ENCODE results near the gene PARS2. TPM values are rescaled to one million over a fixed set of nuclear protein-coding genes. Genes with fewer than 3 reads are reported as not detected.

PARS2 gene
- polyA plus RNA-seq, 2 of the 4 experiments (the other 2 are of a cell fraction) = 2.3 to 2.9 TPM

DNA sequence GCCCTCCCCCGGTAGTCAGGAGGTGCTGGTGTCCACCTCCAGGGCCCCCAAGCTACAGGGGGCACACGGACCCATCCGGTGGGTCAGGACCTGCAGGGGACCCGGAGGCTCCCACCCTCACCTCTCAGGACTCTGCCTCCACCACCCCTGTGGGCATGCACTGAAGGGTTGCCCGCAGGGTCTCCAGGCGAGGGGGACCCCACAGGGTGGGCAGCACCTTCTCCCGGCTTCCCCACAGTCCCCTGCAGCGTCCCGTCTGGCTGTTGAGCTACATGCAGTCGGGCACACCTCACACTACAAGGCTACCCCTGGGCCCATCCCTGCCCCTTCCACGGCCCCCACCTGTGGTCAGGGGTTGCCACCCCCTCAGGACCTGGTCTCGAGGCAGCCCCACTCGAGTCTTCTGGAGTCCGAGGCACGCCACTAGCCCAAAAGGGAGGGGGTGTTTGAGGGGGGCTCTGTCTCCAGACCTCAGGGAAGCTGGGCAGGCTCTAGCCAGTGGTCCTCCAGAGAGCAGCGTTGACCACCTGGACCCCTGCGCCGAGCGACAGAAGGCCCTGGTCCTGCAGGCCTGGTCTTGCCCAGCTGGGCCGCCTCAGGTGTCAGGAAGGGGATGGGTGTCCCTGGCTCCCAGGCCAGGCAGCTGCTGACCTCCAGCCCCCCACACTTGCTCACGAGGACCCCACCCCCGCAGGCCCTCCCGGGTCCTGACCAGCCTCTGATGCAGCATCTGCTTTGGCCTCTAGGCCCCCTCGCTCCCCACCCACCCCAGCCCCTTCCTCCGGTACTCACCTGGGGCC is 9.6 kb downstream of the PARS2 start:
- DNase-seq (ENCODE audit: low read depth in 1 of 2, low spot score in 1 of 2) = no peak
- no peak for ATAC-seq
- no peaks in the 10 kb centered on the region for H3K9me3 ChIP-seq
- no peak overlapping the region for H3K27ac ChIP-seq
- POLR2A ChIA-PET = no interaction called here
- TF ChIP-seq EHF (CRISPR knock-in tag; IDR thresholded peaks at IDR 0.05) (no peak), MAZ (IDR thresholded peaks at IDR 0.05; ENCODE audit: borderline replicate concordance, low read depth, low read length) (no peak), POLR2A (IDR thresholded peaks at IDR 0.05; ENCODE audit: low read length) (no peak), CHD4 (IDR thresholded peaks at IDR 0.05; ENCODE audit: borderline replicate concordance) (no peak)
- H3K4me2 ChIP-seq = no peak overlapping the region
- H3K4me1 ChIP-seq = no peaks in the 10 kb centered on the region
- H3K4me3 ChIP-seq = no peak overlapping the region
- 79% methylated on average over 6 of the region's 25 CpGs for WGBS (ENCODE audit: missing lambda C conversion rate)
- FAIRE-seq = no peak
- CTCF ChIA-PET = interaction anchor here (1.4 kb wide), 1 partner anchor 10 kb away, joined by 3 read pairs; no protein-coding TSS in a partner anchor

DNA sequence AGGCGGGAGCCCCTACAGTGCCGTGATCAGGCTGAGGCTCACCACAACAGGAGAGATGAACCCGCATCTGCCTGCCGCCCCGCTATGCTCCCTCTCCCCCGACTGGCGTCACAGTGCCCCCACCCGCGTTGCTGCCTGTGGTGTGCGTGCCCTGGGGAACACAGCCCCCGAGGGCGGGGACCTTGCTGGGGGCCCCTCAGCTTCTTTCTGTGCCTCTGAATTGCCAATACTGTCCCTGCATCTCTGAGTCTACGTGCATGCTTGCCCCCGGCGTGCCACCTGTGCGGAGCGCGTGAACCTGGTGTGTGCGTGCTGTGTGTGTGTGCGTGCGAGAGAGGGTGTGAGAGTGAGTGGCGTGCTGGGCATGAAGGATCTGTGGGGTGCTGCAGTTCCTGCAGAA is 10.3 kb downstream of the PARS2 start:
- Histone ChIP-seq H3K4me2 (no peak overlapping the region), H3K4me1 (no peaks in the 10 kb centered on the region), H3K4me3 (no peak overlapping the region), H3K27ac (no peak overlapping the region), H3K9me3 (no peaks in the 10 kb centered on the region)
- ATAC-seq (no peak), DNase-seq (ENCODE audit: low read depth in 1 of 2, low spot score in 1 of 2) (no peak), FAIRE-seq (no peak)
- POLR2A ChIA-PET = no interaction called here
- WGBS (ENCODE audit: missing lambda C conversion rate) = 98% methylated on average over 5 of the region's 22 CpGs
- CTCF ChIA-PET = interaction anchor here (0.7 kb wide), 1 partner anchor 242 kb away, joined by 4 read pairs; no protein-coding TSS in a partner anchor
- TF ChIP-seq ZNF302 (CRISPR knock-in tag; IDR thresholded peaks at IDR 0.05) = no peak
- no peak for TF ChIP-seq HOXB5 (CRISPR knock-in tag; IDR thresholded peaks at IDR 0.05)
- no peak for TF ChIP-seq CBX2 (IDR thresholded peaks at IDR 0.05; ENCODE audit: borderline replicate concordance, low read depth)
- no peak for TF ChIP-seq EHMT2 (IDR thresholded peaks at IDR 0.05; ENCODE audit: low read depth)
- no peak for TF ChIP-seq BHLHE40 (IDR thresholded peaks at IDR 0.05; ENCODE audit: low read depth, low read length)

DNA sequence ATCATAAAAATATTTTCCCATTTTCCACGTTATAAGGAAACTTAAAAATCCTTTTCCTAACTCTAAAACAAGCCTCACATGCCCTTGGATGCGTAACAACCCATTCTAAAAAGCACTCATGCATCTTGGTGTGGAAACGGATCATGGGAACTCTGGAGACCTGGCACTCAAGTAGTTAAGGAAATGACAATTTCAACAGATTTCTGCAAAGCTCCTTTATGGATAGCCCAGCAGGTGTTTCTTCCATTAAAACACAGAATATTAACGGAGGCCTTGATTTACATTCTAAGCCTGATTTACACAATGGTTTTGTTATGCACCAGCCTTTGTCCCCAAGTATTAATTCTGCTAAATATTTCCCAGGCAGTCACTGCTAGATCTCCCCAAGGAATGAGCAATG is 12.9 kb downstream of the PARS2 start:
- 69% methylated on average over 4 of the region's 4 CpGs for WGBS (ENCODE audit: missing lambda C conversion rate)
- H3K4me2 ChIP-seq = no peak overlapping the region
- ATAC-seq (no peak), DNase-seq (ENCODE audit: low read depth in 1 of 2, low spot score in 1 of 2) (no peak), FAIRE-seq (no peak)
- no peaks in the 10 kb centered on the region for H3K9me3 ChIP-seq
- CTCF ChIA-PET = interaction anchor here (1.0 kb wide), 1 partner anchor 680 kb away, joined by 3 read pairs; no protein-coding TSS in a partner anchor
- TF ChIP-seq NPAS2 (CRISPR knock-in tag; IDR thresholded peaks at IDR 0.05; ENCODE audit: borderline replicate concordance) = no peak
- TF ChIP-seq ZNF302 (CRISPR knock-in tag; IDR thresholded peaks at IDR 0.05) = no peak
- TF ChIP-seq CEBPB (IDR thresholded peaks at IDR 0.05) = no peak
- POLR2A ChIA-PET = no interaction called here
- H3K4me1 ChIP-seq = no peaks in the 10 kb centered on the region
- H3K27ac ChIP-seq = no peak overlapping the region
- no peak overlapping the region for H3K4me3 ChIP-seq

DNA sequence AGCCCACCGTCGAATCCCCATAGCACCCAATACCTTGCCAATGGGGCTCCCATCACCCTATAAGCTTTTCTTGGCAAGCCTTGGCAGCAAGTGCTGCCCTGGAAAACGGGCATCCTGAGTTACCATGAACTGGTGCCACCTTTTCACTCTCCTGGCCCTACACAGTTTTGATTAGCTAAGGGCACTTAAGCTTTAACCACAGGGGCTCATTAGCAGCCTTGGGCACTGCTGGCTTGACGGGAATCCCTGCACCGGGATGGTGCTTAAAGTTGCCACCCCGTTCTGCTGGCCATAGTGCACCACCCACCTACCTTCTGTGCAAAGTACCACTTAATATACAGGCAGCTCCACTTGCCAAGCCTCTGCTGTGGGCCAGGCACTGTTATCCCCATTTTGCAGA is 13.7 kb downstream of the PARS2 start:
- ChIA-PET CTCF (interaction anchor here (1.0 kb wide), 1 partner anchor 680 kb away, joined by 3 read pairs; no protein-coding TSS in a partner anchor), POLR2A (no interaction called here)
- Histone ChIP-seq H3K4me3 (no peak overlapping the region), H3K4me1 (no peaks in the 10 kb centered on the region), H3K4me2 (no peak overlapping the region), H3K9me3 (no peaks in the 10 kb centered on the region), H3K27ac (no peak overlapping the region)
- FAIRE-seq = no peak
- no peak for TF ChIP-seq HOXB5 (CRISPR knock-in tag; IDR thresholded peaks at IDR 0.05)
- no peak for TF ChIP-seq ZNF302 (CRISPR knock-in tag; IDR thresholded peaks at IDR 0.05)
- TF ChIP-seq ESRRA (IDR thresholded peaks at IDR 0.05; ENCODE audit: borderline replicate concordance, low read length) = no peak
- TF ChIP-seq RARB (CRISPR knock-in tag; IDR thresholded peaks at IDR 0.05) = no peak
- TF ChIP-seq CHD4 (IDR thresholded peaks at IDR 0.05; ENCODE audit: borderline replicate concordance) = no peak
- TF ChIP-seq, protein P1, sequence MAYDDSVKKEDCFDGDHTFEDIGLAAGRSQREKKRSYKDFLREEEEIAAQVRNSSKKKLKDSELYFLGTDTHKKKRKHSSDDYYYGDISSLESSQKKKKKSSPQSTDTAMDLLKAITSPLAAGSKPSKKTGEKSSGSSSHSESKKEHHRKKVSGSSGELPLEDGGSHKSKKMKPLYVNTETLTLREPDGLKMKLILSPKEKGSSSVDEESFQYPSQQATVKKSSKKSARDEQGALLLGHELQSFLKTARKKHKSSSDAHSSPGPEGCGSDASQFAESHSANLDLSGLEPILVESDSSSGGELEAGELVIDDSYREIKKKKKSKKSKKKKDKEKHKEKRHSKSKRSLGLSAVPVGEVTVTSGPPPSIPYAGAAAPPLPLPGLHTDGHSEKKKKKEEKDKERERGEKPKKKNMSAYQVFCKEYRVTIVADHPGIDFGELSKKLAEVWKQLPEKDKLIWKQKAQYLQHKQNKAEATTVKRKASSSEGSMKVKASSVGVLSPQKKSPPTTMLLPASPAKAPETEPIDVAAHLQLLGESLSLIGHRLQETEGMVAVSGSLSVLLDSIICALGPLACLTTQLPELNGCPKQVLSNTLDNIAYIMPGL (CRISPR knock-in tag; IDR thresholded peaks at IDR 0.05; ENCODE audit: borderline replicate concordance) = no peak
- TF ChIP-seq, protein P2, sequence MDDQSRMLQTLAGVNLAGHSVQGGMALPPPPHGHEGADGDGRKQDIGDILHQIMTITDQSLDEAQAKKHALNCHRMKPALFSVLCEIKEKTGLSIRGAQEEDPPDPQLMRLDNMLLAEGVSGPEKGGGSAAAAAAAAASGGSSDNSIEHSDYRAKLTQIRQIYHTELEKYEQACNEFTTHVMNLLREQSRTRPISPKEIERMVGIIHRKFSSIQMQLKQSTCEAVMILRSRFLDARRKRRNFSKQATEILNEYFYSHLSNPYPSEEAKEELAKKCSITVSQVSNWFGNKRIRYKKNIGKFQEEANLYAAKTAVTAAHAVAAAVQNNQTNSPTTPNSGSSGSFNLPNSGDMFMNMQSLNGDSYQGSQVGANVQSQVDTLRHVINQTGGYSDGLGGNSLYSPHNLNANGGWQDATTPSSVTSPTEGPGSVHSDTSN (IDR thresholded peaks at IDR 0.05) = no peak
- no peak for TF ChIP-seq TP53 (CRISPR knock-in tag; IDR thresholded peaks at IDR 0.05)
- TF ChIP-seq SMC3 (IDR thresholded peaks at IDR 0.05) = no peak
- no peak for TF ChIP-seq TFCP2L1 (CRISPR knock-in tag; IDR thresholded peaks at IDR 0.05)
- no peak for TF ChIP-seq MAFK (IDR thresholded peaks at IDR 0.05; ENCODE audit: partially characterized antibody)
- no peak for TF ChIP-seq CBX2 (IDR thresholded peaks at IDR 0.05; ENCODE audit: borderline replicate concordance, low read depth)
- 39% methylated on average over 3 of the region's 6 CpGs for WGBS (ENCODE audit: missing lambda C conversion rate)
- no peak for ATAC-seq
- no peak for DNase-seq (ENCODE audit: low read depth in 1 of 2, low spot score in 1 of 2)

Measured in A549 (cell line).